Bronchial smooth muscle cell (primary cell): ENCODE data around the gene MRO. TPM values are rescaled to one million over a fixed set of nuclear protein-coding genes. Genes with fewer than 3 reads are reported as not detected.

ENCODE experiments used
- total RNA-seq: library from RNA; depleted of rRNA; stranded (reverse); fragments of >200 nt; gene quantifications from 2 replicates; pipeline ENCODE4 v1.2.1, GENCODE V29; 2014

MRO gene
- 0.09 and 0.32 TPM in 2 replicates for total RNA-seq

DNA sequence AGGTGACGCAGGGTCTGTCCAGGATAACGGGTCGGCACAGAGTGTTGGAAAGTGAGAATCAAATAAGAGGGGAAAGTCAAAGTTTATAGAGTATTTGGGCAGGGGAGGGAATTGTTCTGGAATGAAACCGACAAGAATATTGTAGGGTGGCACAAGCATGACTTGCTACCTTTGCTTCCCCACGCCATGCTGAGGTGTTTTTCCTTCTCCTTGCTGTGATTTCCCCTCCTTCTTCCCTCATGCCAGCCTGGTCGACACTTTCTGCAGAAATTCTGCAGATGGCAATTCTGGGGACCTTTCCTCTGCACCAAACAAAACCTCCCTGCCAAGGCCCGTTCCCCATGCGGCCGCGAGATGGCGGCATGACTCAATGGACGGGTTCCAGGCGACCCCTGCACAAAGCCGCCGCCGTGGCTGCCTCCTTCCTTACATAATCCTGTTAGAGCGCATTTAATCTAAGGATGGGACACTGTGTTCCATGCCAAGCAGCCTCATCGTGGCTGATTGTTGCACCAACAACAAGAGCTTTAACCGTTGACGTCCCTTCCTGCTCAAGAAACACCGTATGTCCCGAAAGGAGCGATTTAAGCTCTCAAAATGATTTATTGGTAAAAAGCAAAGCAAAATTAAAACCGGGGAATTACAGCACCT, at the start of gene MRO:
Gene MRO, minus strand, starts transcription at position 289 of the 651 bp plus-strand sequence. CDS start 10,616 bp downstream, outside the sequence.

Other genes with a start within 250 kb of the MRO start
- gene ME2, start 59.1 kb upstream of the MRO start, total RNA-seq, result 19.2 and 24.1 TPM in 2 replicates
- gene ELAC1, start 148.0 kb upstream of the MRO start, total RNA-seq, result 4.5 and 5.8 TPM in 2 replicates
- gene SMAD4, start 210.2 kb upstream of the MRO start, total RNA-seq, result 38.5 and 81.5 TPM in 2 replicates